Measurements from ENCODE around the gene TECTA.
A peak's percentile ranks its signal among the peaks of the same experiment; 100 is the strongest.

GRCh38 chr11:121112498-121113455 is 11.7 kb downstream of the TECTA start:
- TF ChIP-seq POLR2AphosphoS5 (IDR thresholded peaks at IDR 0.05; ENCODE audit: low read depth) (no peak), CTCF (IDR thresholded peaks at IDR 0.05; ENCODE audit: insufficient read depth, low read length) (peak; percentile 25), REST (IDR thresholded peaks at IDR 0.05; ENCODE audit: insufficient replicate concordance, low read depth) (no peak), SPI1 (IDR thresholded peaks at IDR 0.05; ENCODE audit: borderline replicate concordance, low read depth) (peak; percentile 23; the same call in 1 of the 2 replicates), GABPA (IDR thresholded peaks at IDR 0.05; ENCODE audit: low read depth) (no peak)

All from HL-60 (cell line).